Skeletal muscle tissue (tissue), 4 donors: ENCODE results near the gene SMOC2. TPM values are rescaled to one million over a fixed set of nuclear protein-coding genes. Genes with fewer than 3 reads are reported as not detected.

Experiments used
- H3K27ac ChIP-seq: one replicate; pipeline ENCODE4 v1.7.0; 2013; ENCODE audit warnings: mild to moderate bottlenecking, low read depth, low read length, inconsistent platforms
- H3K27me3 ChIP-seq, 3 donors: one replicate each; pipeline ENCODE4 v1.7.0; 2013; ENCODE audit warnings: low read length in 3 of 3; ENCODE audit not compliant: control insufficient read depth in 3 of 3, insufficient read depth in 3 of 3
- H3K36me3 ChIP-seq, 3 donors: one replicate each; pipeline ENCODE4 v1.7.0; 2013; ENCODE audit warnings: low read length in 3 of 3; ENCODE audit not compliant: control insufficient read depth in 3 of 3, insufficient read depth in 3 of 3
- H3K4me1 ChIP-seq, 3 donors: one replicate each; pipeline ENCODE4 v1.7.0; 2013; ENCODE audit warnings: low read length in 3 of 3, mild to moderate bottlenecking in 3 of 3; ENCODE audit not compliant: control insufficient read depth in 3 of 3, insufficient read depth in 3 of 3
- H3K4me3 ChIP-seq, 3 donors: one replicate each; pipeline ENCODE4 v1.7.0; 2013; ENCODE audit warnings: low read length in 3 of 3
- H3K9ac ChIP-seq, 3 donors: one replicate each; pipeline ENCODE4 v1.7.0; 2013; ENCODE audit warnings: low read length in 3 of 3, mild to moderate bottlenecking in 3 of 3, moderate library complexity in 2 of 3, low read depth in 1 of 3
- H3K9me3 ChIP-seq, 3 donors: one replicate each; pipeline ENCODE4 v1.7.0; 2013; ENCODE audit warnings: low read length in 3 of 3; ENCODE audit not compliant: control insufficient read depth in 3 of 3
- total RNA-seq: library from RNA; depleted of rRNA; stranded (reverse); fragments of >200 nt; gene quantifications from one replicate; pipeline ENCODE4 v1.2.3, GENCODE V29; 2014
- donor health status: Osteomylitis.

SMOC2 gene
- total RNA-seq, 1 donor from 2014 or later, result 26.6 TPM

DNA sequence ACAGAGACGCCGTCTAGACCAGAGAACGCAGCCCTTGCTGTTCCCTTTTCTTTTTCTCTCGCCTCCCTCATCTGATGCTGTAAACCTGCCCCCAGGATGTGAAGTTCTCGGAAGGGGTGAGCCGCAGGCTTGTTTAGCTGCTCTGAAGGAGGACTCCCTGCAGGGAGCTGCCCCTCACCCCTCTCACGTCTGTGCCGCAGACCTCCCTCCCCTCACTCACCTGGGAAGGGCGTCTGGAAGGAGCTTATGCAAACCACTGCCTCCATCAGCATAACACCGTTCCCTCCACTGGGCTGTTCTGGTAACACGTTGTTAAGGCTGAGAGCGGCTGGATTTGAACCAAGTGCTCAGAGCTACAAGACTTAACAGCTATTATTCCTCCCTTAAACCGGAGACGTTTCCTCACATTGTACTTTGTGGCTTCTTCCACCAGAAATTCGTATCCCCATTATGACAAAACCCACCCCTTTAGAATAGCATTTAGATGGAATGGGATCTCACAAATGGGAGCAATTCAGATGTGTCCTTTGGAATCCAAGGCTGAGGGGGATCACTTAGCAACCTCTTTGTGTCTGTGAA, 99.8 kb downstream of the SMOC2 start:
- Histone ChIP-seq H3K9ac (peak overlapping the region in 1 of 3 donors; percentile 8), H3K4me1 (peaks cover 36 to 43% (median 36%) of the 10 kb centered on the region in 3 donors), H3K36me3 (no peaks in the 10 kb centered on the region), H3K4me3 (no peak overlapping the region), H3K9me3 (no peaks in the 10 kb centered on the region), H3K27ac (peak overlapping the region; percentile 45), H3K27me3 (no peaks in the 10 kb centered on the region)

DNA sequence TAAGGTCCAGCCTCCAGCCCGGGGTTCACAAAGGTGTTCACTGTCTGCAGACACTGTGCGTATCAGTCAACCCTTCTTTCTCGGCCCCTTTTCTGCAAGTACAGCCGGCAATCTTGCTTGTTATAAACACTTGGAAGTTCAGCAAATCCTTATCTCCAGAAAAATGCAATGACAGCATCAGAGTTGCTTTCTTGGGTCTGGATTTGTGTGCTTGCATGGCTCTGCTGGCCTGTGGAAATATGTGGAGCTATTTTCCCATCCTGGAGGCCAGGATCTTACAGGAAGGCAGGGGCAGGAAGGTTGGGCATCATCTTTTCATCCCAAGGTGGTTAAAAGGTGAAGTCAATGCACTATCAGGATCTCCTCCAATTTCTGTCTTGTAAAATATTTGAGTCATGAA, 100.3 kb downstream of the SMOC2 start:
- H3K9ac ChIP-seq, result peak overlapping the region in 1 of 3 donors; percentile 8
- no peaks in the 10 kb centered on the region for H3K9me3 ChIP-seq
- no peak overlapping the region for H3K4me3 ChIP-seq
- H3K27me3 ChIP-seq, result no peaks in the 10 kb centered on the region
- no peaks in the 10 kb centered on the region for H3K36me3 ChIP-seq
- peak overlapping the region; percentile 45 for H3K27ac ChIP-seq
- peaks cover 35 to 38% (median 36%) of the 10 kb centered on the region in 3 donors for H3K4me1 ChIP-seq

DNA sequence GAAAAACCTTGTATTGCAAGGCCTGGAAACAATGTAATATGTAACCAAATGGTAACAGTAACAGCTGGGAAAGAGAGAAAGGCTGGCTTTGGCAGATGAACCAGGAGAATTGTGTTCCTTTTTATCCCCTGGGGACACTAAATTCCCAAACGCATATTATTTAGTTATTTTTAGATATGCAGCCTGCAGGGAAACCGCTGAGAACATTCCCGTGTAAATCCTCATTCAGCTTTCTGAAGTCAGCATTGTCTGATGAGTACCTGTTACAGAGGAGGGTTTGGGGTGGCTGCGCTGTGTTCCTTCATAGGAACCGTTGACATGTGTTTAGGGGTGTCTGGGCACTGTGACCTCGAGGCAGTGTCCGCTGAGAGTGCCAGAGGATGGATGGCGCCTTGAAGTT, 101.3 kb downstream of the SMOC2 start:
- Histone ChIP-seq H3K27me3 (no peaks in the 10 kb centered on the region), H3K9me3 (no peaks in the 10 kb centered on the region), H3K9ac (no peak overlapping the region), H3K36me3 (no peaks in the 10 kb centered on the region), H3K4me3 (peak overlapping the region in 1 of 3 donors; percentile 17), H3K4me1 (peaks cover 27 to 32% (median 30%) of the 10 kb centered on the region in 3 donors), H3K27ac (peak overlapping the region; percentile 45)

DNA sequence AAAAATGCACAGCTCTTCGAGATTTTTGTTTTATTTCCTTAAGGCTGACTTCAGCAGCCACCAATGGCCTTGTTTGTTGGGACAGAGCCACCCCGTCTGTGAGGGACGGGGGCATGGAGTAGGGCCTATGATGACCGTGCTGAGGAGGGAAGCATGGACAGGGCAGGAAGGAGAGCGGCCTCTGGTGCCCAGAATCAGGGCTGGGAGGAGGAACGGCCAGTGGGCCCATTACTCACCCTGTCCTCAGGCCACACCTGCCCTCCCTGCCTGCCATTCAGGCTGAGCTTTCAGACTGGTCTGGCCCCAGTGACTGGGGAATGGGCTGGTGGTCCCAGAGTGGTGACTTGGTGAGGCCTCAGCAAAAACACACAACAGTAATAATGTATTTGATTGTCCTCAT, 104.4 kb downstream of the SMOC2 start:
- peak overlapping the region; percentile 54 for H3K27ac ChIP-seq
- H3K36me3 ChIP-seq, result no peaks in the 10 kb centered on the region
- H3K27me3 ChIP-seq, result no peaks in the 10 kb centered on the region
- peaks cover 14 to 23% (median 14%) of the 10 kb centered on the region in 3 donors for H3K4me1 ChIP-seq
- H3K4me3 ChIP-seq, result no peak overlapping the region
- H3K9ac ChIP-seq, result no peak overlapping the region
- no peaks in the 10 kb centered on the region for H3K9me3 ChIP-seq

DNA sequence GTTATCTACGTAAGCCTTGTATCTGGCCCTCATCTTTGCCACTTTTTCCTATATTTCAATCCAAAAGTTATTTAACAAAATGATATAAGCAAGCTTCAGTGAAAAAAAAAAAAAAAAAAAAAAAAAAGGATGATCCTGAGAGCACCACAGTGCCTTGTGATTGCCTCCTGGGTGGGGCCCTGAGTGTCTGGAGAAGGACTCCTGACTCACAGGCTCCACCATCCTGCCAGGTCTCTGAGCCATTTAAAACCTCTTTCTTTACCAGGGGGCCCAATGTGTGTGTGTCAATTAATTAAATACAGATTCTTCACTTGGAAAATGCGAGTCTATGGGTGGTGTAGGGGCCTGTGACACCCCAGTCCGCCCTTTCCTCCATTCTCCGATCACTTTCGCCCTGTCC, 105.2 kb downstream of the SMOC2 start:
- Histone ChIP-seq H3K27ac (peak overlapping the region; percentile 54), H3K36me3 (no peaks in the 10 kb centered on the region), H3K9me3 (no peaks in the 10 kb centered on the region), H3K4me3 (no peak overlapping the region), H3K9ac (no peak overlapping the region), H3K27me3 (no peaks in the 10 kb centered on the region), H3K4me1 (peaks cover 7 to 16% (median 12%) of the 10 kb centered on the region in 3 donors)

DNA sequence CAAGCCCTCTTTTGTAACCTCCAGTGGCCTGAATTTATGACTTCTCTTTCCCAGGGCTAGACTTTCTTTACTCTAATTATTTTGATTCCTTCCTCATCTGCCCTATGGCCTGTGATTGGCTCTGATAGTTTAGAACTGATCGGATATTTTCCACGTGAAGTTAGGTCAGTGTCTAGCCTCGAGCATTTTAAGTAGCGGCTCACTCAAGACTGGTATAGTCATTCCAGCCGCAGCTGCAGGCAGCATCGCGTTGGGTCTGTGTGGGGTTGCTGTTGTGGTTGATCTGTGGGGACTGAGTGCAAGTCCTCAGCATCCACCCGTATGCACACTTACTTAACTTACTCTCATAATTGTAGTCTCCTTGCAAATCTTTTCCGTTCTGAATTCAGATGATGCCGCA, 105.7 kb downstream of the SMOC2 start:
- H3K4me1 ChIP-seq, result peaks cover under 1 to 10% (median 6%) of the 10 kb centered on the region in 3 donors
- no peak overlapping the region for H3K4me3 ChIP-seq
- no peak overlapping the region for H3K9ac ChIP-seq
- H3K27me3 ChIP-seq, result no peaks in the 10 kb centered on the region
- peak overlapping the region; percentile 54 for H3K27ac ChIP-seq
- no peaks in the 10 kb centered on the region for H3K9me3 ChIP-seq
- no peaks in the 10 kb centered on the region for H3K36me3 ChIP-seq

DNA sequence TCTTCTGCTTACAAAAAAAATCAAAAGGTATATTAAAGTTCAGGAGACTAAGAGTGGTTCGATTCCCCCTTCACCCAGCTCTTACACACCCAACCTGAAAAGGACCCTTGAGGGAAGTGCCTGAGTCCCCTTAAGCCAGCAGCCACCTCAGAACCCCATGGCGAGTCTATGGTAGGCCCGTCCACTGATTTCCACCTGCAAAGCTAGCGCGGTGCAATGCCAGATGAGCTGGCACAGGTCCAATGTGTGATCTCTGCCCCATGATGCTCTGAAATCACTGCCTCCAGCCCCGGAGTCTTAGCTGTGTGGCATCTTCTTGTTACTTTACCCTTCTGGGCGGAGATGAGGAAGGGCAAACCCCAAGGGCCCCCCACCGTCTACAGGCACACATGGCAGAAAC, 109.3 kb downstream of the SMOC2 start:
- Histone ChIP-seq H3K36me3 (no peaks in the 10 kb centered on the region), H3K4me1 (peaks cover 0 to 2% (median 0%) of the 10 kb centered on the region in 3 donors), H3K27ac (no peak overlapping the region), H3K9me3 (no peaks in the 10 kb centered on the region), H3K9ac (no peak overlapping the region), H3K27me3 (no peaks in the 10 kb centered on the region), H3K4me3 (no peak overlapping the region)

DNA sequence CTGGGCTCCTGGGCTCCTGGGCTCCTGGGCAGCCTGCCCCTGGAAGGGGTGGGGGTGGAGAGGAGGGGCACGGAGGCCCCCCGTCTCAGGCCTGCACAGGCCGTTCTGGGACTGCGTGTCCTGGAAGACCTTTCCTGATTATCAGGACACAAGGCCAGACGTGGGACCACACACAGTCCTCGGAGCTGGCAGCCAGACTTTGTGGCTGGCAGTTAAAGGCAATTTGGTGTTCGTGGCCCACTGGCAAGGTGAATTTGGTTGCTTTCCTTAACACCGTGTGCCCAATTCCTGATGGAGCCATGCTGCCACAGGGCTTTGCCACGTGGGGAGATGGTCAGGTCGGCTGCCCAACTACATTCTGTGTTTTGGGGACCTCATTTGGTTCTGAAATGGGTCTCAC, 113.5 kb downstream of the SMOC2 start:
- no peaks in the 10 kb centered on the region for H3K36me3 ChIP-seq
- H3K9me3 ChIP-seq, result no peaks in the 10 kb centered on the region
- peaks cover 0 to 9% (median 0%) of the 10 kb centered on the region in 3 donors for H3K27me3 ChIP-seq
- H3K4me1 ChIP-seq, result no peaks in the 10 kb centered on the region
- H3K9ac ChIP-seq, result no peak overlapping the region
- H3K4me3 ChIP-seq, result no peak overlapping the region
- no peak overlapping the region for H3K27ac ChIP-seq

DNA sequence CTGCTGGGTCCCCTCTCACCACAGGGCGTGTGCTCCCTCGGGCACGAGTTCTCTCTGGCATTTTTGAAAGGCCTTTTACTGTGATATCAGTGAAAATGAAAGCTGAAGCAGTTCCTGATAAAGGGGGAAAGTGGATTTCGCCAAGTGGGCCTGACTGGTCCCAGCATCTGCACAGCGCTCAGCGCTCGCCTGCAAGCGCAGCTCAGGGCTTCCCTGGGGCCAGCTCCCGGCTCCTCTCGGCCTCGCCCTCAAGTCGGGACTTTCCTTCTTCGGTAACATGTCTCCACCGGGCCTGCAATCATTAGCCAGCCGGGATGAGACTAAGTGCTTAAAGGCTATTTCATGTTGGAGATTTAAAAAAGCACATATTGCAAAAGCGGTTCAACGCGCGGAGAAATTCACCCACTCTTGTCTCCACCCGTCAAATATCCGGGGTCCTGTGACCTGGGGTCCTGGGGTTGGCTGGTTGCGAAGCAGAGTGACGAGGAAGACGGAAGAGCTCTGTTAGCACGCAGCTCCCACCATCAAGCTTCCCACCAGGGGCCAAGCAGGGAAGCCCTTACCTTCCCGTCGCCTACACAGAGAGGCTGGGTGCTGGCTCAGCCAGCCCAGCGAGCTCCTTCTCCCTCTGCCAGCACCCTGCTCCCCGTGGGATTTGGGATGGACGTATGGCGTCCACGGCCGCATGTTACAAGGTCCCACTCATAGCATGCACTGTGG, 114.1 kb downstream of the SMOC2 start:
- H3K27me3 ChIP-seq, result peaks cover 0 to 9% (median 0%) of the 10 kb centered on the region in 3 donors
- no peaks in the 10 kb centered on the region for H3K4me1 ChIP-seq
- no peak overlapping the region for H3K9ac ChIP-seq
- no peak overlapping the region for H3K27ac ChIP-seq
- H3K36me3 ChIP-seq, result no peaks in the 10 kb centered on the region
- no peaks in the 10 kb centered on the region for H3K9me3 ChIP-seq
- H3K4me3 ChIP-seq, result no peak overlapping the region

DNA sequence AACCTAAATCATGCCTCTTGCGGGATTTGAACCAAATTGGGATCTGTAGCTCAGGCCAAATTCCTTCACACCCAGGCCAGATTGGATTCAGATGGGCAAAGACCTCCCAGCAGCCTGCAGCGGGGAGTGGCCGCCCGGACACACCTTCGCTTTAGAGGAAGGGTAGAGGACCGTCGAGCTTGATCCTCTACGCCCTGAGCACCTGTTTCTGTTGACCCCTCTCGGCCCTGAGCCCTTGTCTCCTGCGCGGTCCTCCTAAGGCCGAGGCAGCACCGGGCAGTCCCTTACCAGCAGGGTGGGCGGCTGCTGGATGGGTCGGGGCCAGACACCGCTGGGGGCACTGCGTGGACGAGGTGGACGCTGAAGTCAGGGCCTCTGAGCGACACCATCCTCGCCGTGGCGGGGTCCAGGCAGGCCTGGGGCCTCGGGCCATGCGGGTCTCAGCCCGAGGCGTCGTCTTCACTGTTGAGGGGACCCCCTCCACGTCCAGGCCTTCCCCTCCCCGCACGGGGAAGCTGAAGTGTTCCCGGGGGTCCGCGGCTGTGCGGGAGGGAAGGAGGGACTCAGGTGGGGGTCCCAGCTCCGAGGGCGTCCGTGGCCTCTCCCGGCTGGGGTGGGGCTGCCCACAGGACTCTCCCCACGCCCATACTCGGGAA, 114.8 kb downstream of the SMOC2 start:
- Histone ChIP-seq H3K4me1 (no peaks in the 10 kb centered on the region), H3K9me3 (no peaks in the 10 kb centered on the region), H3K27ac (no peak overlapping the region), H3K36me3 (no peaks in the 10 kb centered on the region), H3K27me3 (peaks cover 0 to 9% (median 0%) of the 10 kb centered on the region in 3 donors), H3K9ac (no peak overlapping the region), H3K4me3 (no peak overlapping the region)
